HepG2 (cell line): ENCODE measurements around the gene IRAK2. TPM values are rescaled to one million over a fixed set of nuclear protein-coding genes. Genes with fewer than 3 reads are reported as not detected.
A peak's percentile ranks its signal among the peaks of the same experiment; 100 is the strongest.

Source experiments
- CBX1 ChIP-seq: IDR thresholded peaks from one replicate; pipeline ENCODE4 v1.6.1; 2016; ENCODE audit warnings: antibody characterized with exemption, low read depth
- HNRNPK ChIP-seq: fragments of 200-400 bp; formaldehyde crosslinking; IDR thresholded peaks from 2 replicates; pipeline ENCODE4 v1.6.1; 2018; ENCODE audit warnings: low read length, low read depth, moderate library complexity, mild to moderate bottlenecking; ENCODE audit not compliant: poor library complexity, severe bottlenecking
- RBM39 ChIP-seq: fragments of 200-400 bp; formaldehyde crosslinking; IDR thresholded peaks from one replicate; pipeline ENCODE4 v1.6.1; 2018; ENCODE audit warnings: antibody characterized with exemption, mild to moderate bottlenecking, low read depth, low read length; ENCODE audit not compliant: poor library complexity, severe bottlenecking
- REPIN1 ChIP-seq: sonication (generic); formaldehyde crosslinking; IDR thresholded peaks from 2 replicates; pipeline ENCODE4 v1.8.0; 2022; ENCODE audit warnings: missing genetic modification reagents, low read depth, mild to moderate bottlenecking, borderline replicate concordance
- YEATS4 ChIP-seq: sonication (generic); formaldehyde crosslinking; IDR thresholded peaks from 2 replicates; pipeline ENCODE4 v1.4.0; 2020; ENCODE audit warnings: missing genetic modification reagents, borderline replicate concordance
- ZBTB7B ChIP-seq: sonication (generic); formaldehyde crosslinking; IDR thresholded peaks from 2 replicates; pipeline ENCODE4 v1.4.0; 2020; ENCODE audit warnings: missing genetic modification reagents
- ZNF232 ChIP-seq: sonication (generic); formaldehyde crosslinking; IDR thresholded peaks from 2 replicates; pipeline ENCODE4 v1.4.0; 2020; ENCODE audit warnings: missing genetic modification reagents, borderline replicate concordance
- ZNF318 ChIP-seq: sonication (generic); formaldehyde crosslinking; IDR thresholded peaks from 2 replicates; pipeline ENCODE4 v1.4.0; 2020; ENCODE audit warnings: mild to moderate bottlenecking, missing genetic modification reagents
- ZNF362 ChIP-seq: sonication (generic); formaldehyde crosslinking; IDR thresholded peaks from 2 replicates; pipeline ENCODE4 v1.4.0; 2020; ENCODE audit warnings: missing genetic modification reagents, mild to moderate bottlenecking, borderline replicate concordance
- ZNF607 ChIP-seq: sonication (generic); formaldehyde crosslinking; IDR thresholded peaks from 2 replicates; pipeline ENCODE4 v1.5.1; 2020; ENCODE audit warnings: missing genetic modification reagents, mild to moderate bottlenecking, borderline replicate concordance
- polyA plus RNA-seq, 8 experiments: library from polyadenylated mRNA; depleted of rRNA in 3 of 8; stranded (reverse) in 7 of 8; unstranded in 1 of 8; fragments of >200 nt; fragmentation: Illumina TruSeq in 4 of 8; extraction: Trizol in 4 of 8; gene quantifications; 2 replicates each; pipeline versions ENCODE4 v1.2.1 to v1.2.3, GENCODE V29; 2011 to 2016; ENCODE audit warnings: low read depth in 4 of 8, missing spikeins in 1 of 8, mixed read lengths in 1 of 8; ENCODE audit not compliant: insufficient read depth in 1 of 8
- total RNA-seq, 5 experiments: library from RNA; depleted of rRNA; stranded (reverse); fragments of >200 nt; fragmentation: Illumina TruSeq; extraction: Trizol; gene quantifications; 2 replicates each; pipeline ENCODE4 v1.2.3, GENCODE V29; 2016; ENCODE audit warnings: low read depth in 1 of 5
- TF ChIP-seq, protein P1 (sequence below): conservative IDR thresholded peaks from 2 replicates; pipeline ENCODE4 v1.6.1; 2018; ENCODE audit warnings: missing genetic modification reagents
- TF ChIP-seq, protein P2 (sequence below): sonication (generic); formaldehyde crosslinking; IDR thresholded peaks from 2 replicates; pipeline ENCODE4 v1.4.0; 2020; ENCODE audit warnings: mild to moderate bottlenecking, missing genetic modification reagents

The IRAK2 gene
- total and polyA plus RNA-seq, 2 of the 13 experiments (the other 11 are each of a cell fraction or from before 2014, with no cell fraction given): 13.1 to 23.3 TPM

DNA sequence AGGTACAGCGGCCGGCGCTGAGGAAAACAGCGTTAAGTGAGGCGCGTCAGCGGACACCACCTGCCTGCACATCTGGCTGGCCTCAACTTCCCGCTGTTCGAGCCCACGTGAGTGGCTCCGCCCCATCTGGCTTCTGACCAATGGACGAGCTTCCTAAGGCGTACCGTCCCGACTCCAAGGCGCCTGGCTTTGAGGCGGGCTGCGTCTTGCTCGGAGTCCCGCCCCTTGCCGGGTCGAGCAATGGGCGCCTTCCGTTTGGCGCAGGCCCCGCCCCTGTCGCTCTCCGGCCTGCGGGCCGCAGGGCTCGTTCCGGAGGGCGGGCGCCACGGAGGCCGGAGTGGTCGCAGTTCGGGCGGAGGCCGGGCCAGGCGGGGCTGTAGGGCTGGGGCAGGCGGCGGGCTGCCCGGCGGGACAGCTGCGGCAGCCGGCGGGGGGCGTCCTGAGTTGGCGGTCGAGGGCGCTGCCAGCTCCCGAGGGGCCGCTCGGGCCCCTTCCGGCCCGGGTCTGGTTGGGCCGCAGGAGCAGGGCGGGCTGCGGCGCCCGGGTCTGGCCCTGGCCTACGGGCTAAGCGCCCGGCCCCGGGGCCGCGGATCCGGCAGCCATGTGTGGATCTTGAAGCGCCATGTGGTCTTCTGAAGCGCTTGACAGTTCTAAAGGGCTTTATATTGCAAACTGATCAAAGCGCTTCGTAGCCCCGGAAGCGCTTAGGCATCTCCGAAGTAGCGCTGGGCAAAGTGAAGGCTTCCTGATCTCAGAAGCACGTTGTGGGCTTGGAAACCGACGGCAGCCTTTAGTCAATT lies 83.7 kb downstream of the IRAK2 start, which contains the start of gene TATDN2 (continued):
- TF ChIP-seq ZNF318 (CRISPR knock-in tag): no peak
- TF ChIP-seq ZNF362: 0 out of 2 replicates have a peak, but pooled peaks have one; percentile 35
- TF ChIP-seq REPIN1 (CRISPR knock-in tag): peak; percentile 74; the same call in 1 of the 2 replicates
- TF ChIP-seq, protein P1, sequence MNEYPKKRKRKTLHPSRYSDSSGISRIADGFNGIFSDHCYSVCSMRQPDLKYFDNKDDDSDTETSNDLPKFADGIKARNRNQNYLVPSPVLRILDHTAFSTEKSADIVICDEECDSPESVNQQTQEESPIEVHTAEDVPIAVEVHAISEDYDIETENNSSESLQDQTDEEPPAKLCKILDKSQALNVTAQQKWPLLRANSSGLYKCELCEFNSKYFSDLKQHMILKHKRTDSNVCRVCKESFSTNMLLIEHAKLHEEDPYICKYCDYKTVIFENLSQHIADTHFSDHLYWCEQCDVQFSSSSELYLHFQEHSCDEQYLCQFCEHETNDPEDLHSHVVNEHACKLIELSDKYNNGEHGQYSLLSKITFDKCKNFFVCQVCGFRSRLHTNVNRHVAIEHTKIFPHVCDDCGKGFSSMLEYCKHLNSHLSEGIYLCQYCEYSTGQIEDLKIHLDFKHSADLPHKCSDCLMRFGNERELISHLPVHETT (CRISPR knock-in tag): peak; percentile 38; the same call in 1 of the 2 replicates
- TF ChIP-seq, protein P2, sequence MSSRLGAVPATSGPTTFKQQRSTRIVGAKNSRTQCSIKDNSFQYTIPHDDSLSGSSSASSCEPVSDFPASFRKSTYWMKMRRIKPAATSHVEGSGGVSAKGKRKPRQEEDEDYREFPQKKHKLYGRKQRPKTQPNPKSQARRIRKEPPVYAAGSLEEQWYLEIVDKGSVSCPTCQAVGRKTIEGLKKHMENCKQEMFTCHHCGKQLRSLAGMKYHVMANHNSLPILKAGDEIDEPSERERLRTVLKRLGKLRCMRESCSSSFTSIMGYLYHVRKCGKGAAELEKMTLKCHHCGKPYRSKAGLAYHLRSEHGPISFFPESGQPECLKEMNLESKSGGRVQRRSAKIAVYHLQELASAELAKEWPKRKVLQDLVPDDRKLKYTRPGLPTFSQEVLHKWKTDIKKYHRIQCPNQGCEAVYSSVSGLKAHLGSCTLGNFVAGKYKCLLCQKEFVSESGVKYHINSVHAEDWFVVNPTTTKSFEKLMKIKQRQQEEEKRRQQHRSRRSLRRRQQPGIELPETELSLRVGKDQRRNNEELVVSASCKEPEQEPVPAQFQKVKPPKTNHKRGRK: no peak
- peak; percentile 64; the same call in 1 of the 2 replicates for TF ChIP-seq YEATS4
- peak; percentile 40 for TF ChIP-seq RBM39
- TF ChIP-seq ZNF232 (CRISPR knock-in tag): no peak
- TF ChIP-seq ZNF607: peak; percentile 94
- TF ChIP-seq ZBTB7B: peak; percentile 43
- peak; percentile 65 for TF ChIP-seq CBX1
- peak; percentile 23 for TF ChIP-seq HNRNPK
